Testis (tissue), 3 donors: ENCODE data around the gene SYNDIG1. TPM values are rescaled to one million over a fixed set of nuclear protein-coding genes. Genes with fewer than 3 reads are reported as not detected.

Experiments used
- DNase-seq: peaks from one replicate; pipeline ENCODE4 v3.0.0-alpha.2; 2019
- H3K27ac ChIP-seq, 2 donors: fragments of 200-600 bp; sonication (generic); one replicate each; pipeline ENCODE4 v1.5.1; 2019
- H3K27me3 ChIP-seq: fragments of 200-600 bp; sonication (generic); one replicate; pipeline ENCODE4 v1.5.1; 2019
- H3K36me3 ChIP-seq: fragments of 200-600 bp; sonication (generic); one replicate; pipeline ENCODE4 v1.5.1; 2017; ENCODE audit warnings: low read depth; ENCODE audit errors: missing control alignments
- H3K4me1 ChIP-seq: fragments of 200-600 bp; sonication (generic); one replicate; pipeline ENCODE4 v1.5.1; 2019
- H3K4me3 ChIP-seq, 2 donors: fragments of 200-600 bp; sonication (generic); one replicate each; pipeline ENCODE4 v1.5.1; 2017 to 2019
- H3K9me3 ChIP-seq: fragments of 200-600 bp; sonication (generic); one replicate; pipeline ENCODE4 v1.5.1; 2017
- POLR2A ChIP-seq: fragments of 450-650 bp; IDR thresholded peaks from one replicate; pipeline ENCODE4 v1.6.1; 2017; ENCODE audit warnings: antibody characterized with exemption, mild to moderate bottlenecking, moderate library complexity
- WGBS, 2 donors: methylation state at CpG; one replicate each; pipeline ENCODE4 v1.1.5; 2018; 5-methylcytosine and 5-hydroxymethylcytosine counted together
- intact Hi-C: fragments of 100-400 bp; cut with DNase I; formaldehyde crosslinking; loops from one replicate; pipeline ENCODE4 v1.15.1; 2023; ENCODE audit warnings: low total_unique reads
- polyA plus RNA-seq: library from polyadenylated mRNA; stranded (reverse); fragments of 350-450 nt; fragmentation: Illumina TruSeq; extraction: RNeasy Lipid Tissue Mini Kit (QIAGEN cat#74804); gene quantifications from one replicate; pipeline ENCODE4 v1.2.3, GENCODE V29; 2014; ENCODE audit warnings: low read depth, low replicate concordance; ENCODE audit not compliant: insufficient read depth
- total RNA-seq, 2 donors: library from RNA; depleted of rRNA; stranded (reverse); fragments of >200 nt; gene quantifications; one replicate each; pipeline ENCODE4 v1.2.3, GENCODE V29; 2016
- TF ChIP-seq, protein P1 (sequence below), 3 experiments: fragments of 450-650 bp in 2 of 3; fragments of 200-600 bp in 1 of 3; sonication (generic) in 1 of 3; IDR thresholded peaks; one replicate each; pipeline ENCODE4 v1.5.1; 2016 to 2019; ENCODE audit warnings: antibody characterized with exemption in 3 of 3, mild to moderate bottlenecking in 2 of 3, moderate library complexity in 1 of 3

Gene SYNDIG1
- total and polyA plus RNA-seq, 3 donors from 2014 or later: 2.1 to 3.2 (median 2.8) TPM

- intact Hi-C loops: no loop called here
Measured at GRCh38 chr20:24676353-24676977, 207.0 kb downstream of the SYNDIG1 start.

GRCh38 chr20:24676978-24677370, 207.5 kb downstream of the SYNDIG1 start:
- no peak overlapping the region for H3K4me3 ChIP-seq
- H3K9me3 ChIP-seq: no peaks in the 10 kb centered on the region
- H3K27ac ChIP-seq: no peak overlapping the region
- WGBS, 2 donors: 91 to 93% methylated on average over 6 of the region's 6 CpGs
- intact Hi-C loops: no loop called here
- TF ChIP-seq POLR2A: no peak
- TF ChIP-seq, protein P1, sequence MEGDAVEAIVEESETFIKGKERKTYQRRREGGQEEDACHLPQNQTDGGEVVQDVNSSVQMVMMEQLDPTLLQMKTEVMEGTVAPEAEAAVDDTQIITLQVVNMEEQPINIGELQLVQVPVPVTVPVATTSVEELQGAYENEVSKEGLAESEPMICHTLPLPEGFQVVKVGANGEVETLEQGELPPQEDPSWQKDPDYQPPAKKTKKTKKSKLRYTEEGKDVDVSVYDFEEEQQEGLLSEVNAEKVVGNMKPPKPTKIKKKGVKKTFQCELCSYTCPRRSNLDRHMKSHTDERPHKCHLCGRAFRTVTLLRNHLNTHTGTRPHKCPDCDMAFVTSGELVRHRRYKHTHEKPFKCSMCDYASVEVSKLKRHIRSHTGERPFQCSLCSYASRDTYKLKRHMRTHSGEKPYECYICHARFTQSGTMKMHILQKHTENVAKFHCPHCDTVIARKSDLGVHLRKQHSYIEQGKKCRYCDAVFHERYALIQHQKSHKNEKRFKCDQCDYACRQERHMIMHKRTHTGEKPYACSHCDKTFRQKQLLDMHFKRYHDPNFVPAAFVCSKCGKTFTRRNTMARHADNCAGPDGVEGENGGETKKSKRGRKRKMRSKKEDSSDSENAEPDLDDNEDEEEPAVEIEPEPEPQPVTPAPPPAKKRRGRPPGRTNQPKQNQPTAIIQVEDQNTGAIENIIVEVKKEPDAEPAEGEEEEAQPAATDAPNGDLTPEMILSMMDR (IDR thresholded peaks at IDR 0.05): no peak
- H3K36me3 ChIP-seq: no peaks in the 10 kb centered on the region
- H3K27me3 ChIP-seq: no peaks in the 10 kb centered on the region
- DNase-seq: no peak
- H3K4me1 ChIP-seq: no peaks in the 10 kb centered on the region

More at GRCh38 chr20:24676353-24676977, 207.0 kb downstream of the SYNDIG1 start:
- H3K36me3 ChIP-seq: no peaks in the 10 kb centered on the region
- TF ChIP-seq POLR2A: no peak
- TF ChIP-seq, protein P1 (IDR thresholded peaks at IDR 0.05): no peak
- 93 to 96% methylated on average over 2 to 11 of the region's 11 CpGs for WGBS, 2 donors
- no peak overlapping the region for H3K27ac ChIP-seq
- no peak overlapping the region for H3K4me3 ChIP-seq
- DNase-seq: no peak
- no peaks in the 10 kb centered on the region for H3K4me1 ChIP-seq
- no peaks in the 10 kb centered on the region for H3K27me3 ChIP-seq
- H3K9me3 ChIP-seq: no peaks in the 10 kb centered on the region

GRCh38 chr20:24677626-24678315, 208.3 kb downstream of the SYNDIG1 start:
- TF ChIP-seq POLR2A: no peak
- Histone ChIP-seq H3K27me3 (no peaks in the 10 kb centered on the region), H3K4me1 (no peaks in the 10 kb centered on the region), H3K27ac (no peak overlapping the region), H3K4me3 (no peak overlapping the region), H3K9me3 (no peaks in the 10 kb centered on the region), H3K36me3 (no peaks in the 10 kb centered on the region)
- 84 to 89% methylated on average over 6 to 9 of the region's 9 CpGs for WGBS, 2 donors
- no peak for DNase-seq
- intact Hi-C loops: no loop called here

DNA sequence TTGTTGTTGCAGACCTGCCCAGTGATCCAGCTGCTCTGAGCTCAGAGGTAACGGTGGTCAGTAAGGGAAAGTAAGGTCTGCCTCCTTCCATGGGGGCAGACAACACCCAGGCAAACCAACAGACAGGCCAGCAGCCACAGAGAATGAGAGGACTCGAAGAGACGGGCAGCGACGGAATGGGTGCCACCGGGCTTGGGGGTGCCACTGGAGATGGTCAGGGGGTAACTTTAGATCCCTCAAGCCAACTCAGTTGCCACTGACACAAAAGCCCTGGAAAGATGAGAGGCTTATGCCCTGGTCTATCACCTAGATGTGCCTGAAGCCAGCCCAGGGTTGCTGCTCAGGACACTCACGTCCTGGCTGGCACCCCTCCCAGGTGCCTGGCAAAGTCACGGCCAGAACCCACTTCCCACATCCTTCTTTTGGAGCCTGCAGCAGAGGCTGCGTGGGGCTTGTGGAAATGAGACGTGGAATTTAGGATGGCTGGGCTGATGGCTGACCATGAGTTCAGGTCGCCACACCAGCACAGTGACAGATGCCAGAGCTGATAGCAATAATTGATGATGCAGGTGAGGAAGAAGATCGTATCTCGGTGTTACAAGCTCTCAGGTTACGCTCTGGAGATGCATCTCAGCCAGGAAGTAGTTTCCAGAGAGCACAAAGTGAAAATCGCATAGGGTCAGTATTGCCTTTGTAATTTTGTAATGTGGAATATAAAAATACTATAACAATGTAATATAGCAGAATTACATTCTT, 209.1 kb downstream of the SYNDIG1 start:
- no peak for DNase-seq
- Histone ChIP-seq H3K27me3 (no peaks in the 10 kb centered on the region), H3K4me1 (no peaks in the 10 kb centered on the region), H3K27ac (no peak overlapping the region), H3K9me3 (no peaks in the 10 kb centered on the region), H3K4me3 (no peak overlapping the region), H3K36me3 (no peaks in the 10 kb centered on the region)
- TF ChIP-seq, protein P1 (IDR thresholded peaks at IDR 0.05): no peak
- no peak for TF ChIP-seq POLR2A
- 90 to 93% methylated on average over 15 of the region's 15 CpGs for WGBS, 2 donors
- intact Hi-C loops: no loop called here

DNA sequence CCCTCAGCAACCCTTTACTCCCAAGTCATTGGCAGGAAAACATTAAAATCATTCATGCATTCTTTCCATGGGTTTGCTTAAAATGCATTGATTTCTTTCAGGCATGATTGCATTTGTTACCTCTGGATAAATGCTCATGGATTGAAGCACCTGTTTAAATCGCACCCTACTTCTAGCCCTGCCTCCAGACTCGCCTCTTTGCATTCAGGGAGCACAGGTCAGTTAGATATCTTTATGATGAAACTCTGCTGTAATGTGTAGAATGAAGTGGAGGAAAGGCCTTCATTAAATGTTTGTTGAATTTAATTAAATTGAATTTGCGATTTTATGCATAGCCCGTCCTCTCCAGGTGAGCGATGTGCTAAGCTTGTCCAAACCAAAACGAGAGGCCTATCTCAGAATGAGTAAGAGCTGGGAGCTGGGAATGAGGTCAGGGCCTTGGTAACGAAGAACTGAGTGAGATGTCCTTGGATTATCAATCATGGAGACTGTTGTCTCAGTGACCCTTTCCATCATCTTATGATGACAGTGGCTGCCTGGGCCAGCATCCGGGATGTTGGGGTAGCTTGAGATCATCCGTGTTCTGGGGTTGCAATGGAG, 210.1 kb downstream of the SYNDIG1 start:
- 83 to 87% methylated on average over 9 of the region's 9 CpGs for WGBS, 2 donors
- TF ChIP-seq POLR2A: no peak
- TF ChIP-seq, protein P1 (IDR thresholded peaks at IDR 0.05): no peak
- DNase-seq: no peak
- H3K9me3 ChIP-seq: no peaks in the 10 kb centered on the region
- no peak overlapping the region for H3K4me3 ChIP-seq
- no peaks in the 10 kb centered on the region for H3K4me1 ChIP-seq
- no peak overlapping the region for H3K27ac ChIP-seq
- no peaks in the 10 kb centered on the region for H3K36me3 ChIP-seq
- H3K27me3 ChIP-seq: no peaks in the 10 kb centered on the region
- intact Hi-C loops: no loop called here
